ENCODE data around the gene GLB1L.
"Not testable (repeated sequence)": the region's sequence is repeated elsewhere in the genome, so short reads cannot be mapped to it uniquely, and the experiment has no call there.

Gene GLB1L

GRCh38 chr2:219206328-219207133, 38.7 kb downstream of the GLB1L start, which contains the start of gene ZFAND2B:
Gene ZFAND2B, plus strand, starts transcription at chr2:219206782. Its CDS starts 206 bp downstream, at chr2:219206988.
- DNase-seq (ENCODE audit: low spot score): peak; percentile 98

GRCh38 chr2:219205981-219206327, 39.3 kb downstream of the GLB1L start:
- no peak for DNase-seq (ENCODE audit: low spot score)

- no peak for DNase-seq (ENCODE audit: low spot score)
These were observed 40.1 kb downstream of the GLB1L start for GRCh38 chr2:219205165-219205538.

GRCh38 chr2:219204425-219205164, 40.6 kb downstream of the GLB1L start:
- no peak for DNase-seq (ENCODE audit: low spot score)

GRCh38 chr2:219201331-219201730, 43.9 kb downstream of the GLB1L start:
- not testable (repeated sequence) for DNase-seq (ENCODE audit: low spot score)

GRCh38 chr2:219200502-219201326, 44.5 kb downstream of the GLB1L start:
- not testable (repeated sequence) for DNase-seq (ENCODE audit: low spot score)

GRCh38 chr2:219199470-219200211, 45.6 kb downstream of the GLB1L start:
- no peak for DNase-seq (ENCODE audit: low spot score)

GRCh38 chr2:219198974-219199373, 46.3 kb downstream of the GLB1L start:
- DNase-seq (ENCODE audit: low spot score): no peak

GRCh38 chr2:219197388-219197787, 47.9 kb downstream of the GLB1L start:
- DNase-seq (ENCODE audit: low spot score): no peak

- no peak for DNase-seq (ENCODE audit: low spot score)
These were observed 58.3 kb downstream of the GLB1L start for GRCh38 chr2:219186754-219187456.
